Measurements from ENCODE around the gene OR10P1. TPM values are rescaled to one million over a fixed set of nuclear protein-coding genes. Genes with fewer than 3 reads are reported as not detected.

Gene OR10P1
- total and polyA plus RNA-seq, 3 donors from 2014 or later, result not detected

DNA sequence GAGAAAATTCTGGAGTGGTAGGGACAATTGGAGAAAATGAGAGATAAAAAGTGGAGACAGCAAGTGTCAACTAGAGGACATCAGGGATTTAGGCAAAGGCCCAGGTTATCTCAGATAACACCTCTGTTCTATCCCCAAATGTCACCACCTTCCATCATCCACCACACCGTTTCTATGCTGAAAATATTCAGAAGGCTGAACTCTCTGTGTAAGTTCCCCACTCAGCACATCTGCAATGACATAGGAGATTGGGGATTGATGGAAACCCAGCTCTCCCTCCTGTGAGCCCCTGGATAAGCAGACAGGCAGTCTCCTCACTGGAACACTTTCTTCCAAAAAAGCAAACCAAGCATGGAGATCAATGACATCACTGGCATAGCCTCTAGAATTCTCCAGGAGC lies 5.6 kb upstream of the OR10P1 start:
- intact Hi-C loops (cut with DNase I; ENCODE audit: low total_unique reads), result no loop called here
- Histone ChIP-seq H3K36me3 (ENCODE audit: low read depth, missing control alignments) (no peaks in the 10 kb centered on the region), H3K4me3 (no peak overlapping the region), H3K27me3 (no peaks in the 10 kb centered on the region), H3K27ac (no peak overlapping the region), H3K4me1 (no peaks in the 10 kb centered on the region), H3K9me3 (no peaks in the 10 kb centered on the region)
- WGBS, 2 donors, result 70 to 86% methylated on average over 1 of the region's 1 CpG
- TF ChIP-seq POLR2A (IDR thresholded peaks at IDR 0.05), result no peak
- TF ChIP-seq, protein P1, sequence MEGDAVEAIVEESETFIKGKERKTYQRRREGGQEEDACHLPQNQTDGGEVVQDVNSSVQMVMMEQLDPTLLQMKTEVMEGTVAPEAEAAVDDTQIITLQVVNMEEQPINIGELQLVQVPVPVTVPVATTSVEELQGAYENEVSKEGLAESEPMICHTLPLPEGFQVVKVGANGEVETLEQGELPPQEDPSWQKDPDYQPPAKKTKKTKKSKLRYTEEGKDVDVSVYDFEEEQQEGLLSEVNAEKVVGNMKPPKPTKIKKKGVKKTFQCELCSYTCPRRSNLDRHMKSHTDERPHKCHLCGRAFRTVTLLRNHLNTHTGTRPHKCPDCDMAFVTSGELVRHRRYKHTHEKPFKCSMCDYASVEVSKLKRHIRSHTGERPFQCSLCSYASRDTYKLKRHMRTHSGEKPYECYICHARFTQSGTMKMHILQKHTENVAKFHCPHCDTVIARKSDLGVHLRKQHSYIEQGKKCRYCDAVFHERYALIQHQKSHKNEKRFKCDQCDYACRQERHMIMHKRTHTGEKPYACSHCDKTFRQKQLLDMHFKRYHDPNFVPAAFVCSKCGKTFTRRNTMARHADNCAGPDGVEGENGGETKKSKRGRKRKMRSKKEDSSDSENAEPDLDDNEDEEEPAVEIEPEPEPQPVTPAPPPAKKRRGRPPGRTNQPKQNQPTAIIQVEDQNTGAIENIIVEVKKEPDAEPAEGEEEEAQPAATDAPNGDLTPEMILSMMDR (IDR thresholded peaks at IDR 0.05), result no peak
- DNase-seq, result no peak

DNA sequence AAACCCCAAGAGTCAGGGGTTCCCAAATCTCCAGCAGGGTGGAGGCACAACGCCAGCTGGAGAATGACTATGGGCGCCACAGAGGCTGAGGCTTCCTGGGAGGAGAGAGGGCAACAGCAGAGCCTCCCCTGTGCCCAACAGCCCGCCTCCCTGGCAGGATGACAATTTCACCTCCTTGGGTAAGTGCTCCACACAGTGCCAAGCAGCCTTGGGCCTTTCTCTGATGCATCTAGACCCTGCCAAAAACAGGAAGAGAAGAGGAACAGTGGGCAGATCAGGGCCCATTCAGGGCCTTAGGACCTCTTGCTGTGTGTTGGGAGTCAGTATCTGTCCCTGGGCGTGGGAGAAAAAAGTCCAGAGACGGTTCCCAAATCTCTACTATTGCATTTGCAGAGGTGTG lies 5.0 kb upstream of the OR10P1 start:
- no peak for TF ChIP-seq POLR2A (IDR thresholded peaks at IDR 0.05)
- TF ChIP-seq, protein P1 (IDR thresholded peaks at IDR 0.05), result no peak

GRCh38 chr12:55633151-55633550 lies 3.5 kb upstream of the OR10P1 start:
- no peaks in the 10 kb centered on the region for H3K9me3 ChIP-seq
- intact Hi-C loops (cut with DNase I; ENCODE audit: low total_unique reads), result no loop called here
- H3K4me1 ChIP-seq, result no peaks in the 10 kb centered on the region
- no peak for TF ChIP-seq POLR2A (IDR thresholded peaks at IDR 0.05)
- TF ChIP-seq, protein P1 (IDR thresholded peaks at IDR 0.05), result no peak
- H3K4me3 ChIP-seq, result no peak overlapping the region
- DNase-seq, result no peak
- no peaks in the 10 kb centered on the region for H3K36me3 ChIP-seq (ENCODE audit: low read depth, missing control alignments)
- H3K27me3 ChIP-seq, result no peaks in the 10 kb centered on the region
- no peak overlapping the region for H3K27ac ChIP-seq
- 84 to 86% methylated on average over 4 of the region's 4 CpGs for WGBS, 2 donors

More for the DNA sequence above, 5.0 kb upstream of the OR10P1 start:
- Histone ChIP-seq H3K27me3 (no peaks in the 10 kb centered on the region), H3K27ac (no peak overlapping the region), H3K9me3 (no peaks in the 10 kb centered on the region), H3K4me1 (no peaks in the 10 kb centered on the region), H3K4me3 (no peak overlapping the region), H3K36me3 (ENCODE audit: low read depth, missing control alignments) (no peaks in the 10 kb centered on the region)
- WGBS, 2 donors, result 88% methylated on average over 5 of the region's 5 CpGs
- DNase-seq, result no peak
- intact Hi-C loops (cut with DNase I; ENCODE audit: low total_unique reads), result no loop called here

DNA sequence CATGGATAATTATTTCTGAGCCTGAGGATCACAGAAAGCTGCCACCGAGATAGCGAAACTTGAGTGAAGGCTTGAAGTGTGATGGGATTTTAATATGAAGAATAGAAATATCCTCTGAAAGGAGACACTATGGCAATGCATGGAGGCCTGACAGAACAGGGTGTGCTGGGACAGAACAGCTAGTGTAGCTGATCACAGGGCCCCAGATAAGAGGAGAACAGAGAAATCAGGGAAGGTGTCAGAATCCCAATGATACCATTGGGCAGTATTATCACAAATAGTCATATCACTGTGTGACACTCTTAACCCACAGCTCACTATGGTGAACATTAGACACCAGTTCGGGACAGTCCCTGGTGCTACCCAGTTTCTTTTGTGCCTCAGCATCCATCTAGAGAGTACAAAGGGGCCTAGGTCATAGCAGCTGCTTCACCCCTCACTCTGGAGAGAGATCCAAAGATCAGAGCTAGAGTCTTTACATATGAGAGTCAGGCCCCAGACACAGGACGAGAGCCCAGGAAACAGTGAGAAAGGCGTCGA lies 506 bp upstream of the OR10P1 start:
- Histone ChIP-seq H3K4me1 (no peaks in the 10 kb centered on the region), H3K9me3 (no peaks in the 10 kb centered on the region), H3K36me3 (ENCODE audit: low read depth, missing control alignments) (no peaks in the 10 kb centered on the region), H3K4me3 (no peak overlapping the region), H3K27me3 (no peaks in the 10 kb centered on the region), H3K27ac (no peak overlapping the region)
- no peak for DNase-seq
- TF ChIP-seq, protein P1 (IDR thresholded peaks at IDR 0.05), result no peak
- no peak for TF ChIP-seq POLR2A (IDR thresholded peaks at IDR 0.05)
- WGBS, 2 donors, result 81% methylated on average over 6 of the region's 6 CpGs
- intact Hi-C loops (cut with DNase I; ENCODE audit: low total_unique reads), result no loop called here

- Histone ChIP-seq H3K4me3 (no peak overlapping the region), H3K36me3 (ENCODE audit: low read depth, missing control alignments) (no peaks in the 10 kb centered on the region), H3K9me3 (no peaks in the 10 kb centered on the region), H3K27me3 (no peaks in the 10 kb centered on the region), H3K4me1 (no peaks in the 10 kb centered on the region), H3K27ac (no peak overlapping the region)
- 94 to 96% methylated on average over 15 of the region's 15 CpGs for WGBS, 2 donors
- TF ChIP-seq, protein P1 (IDR thresholded peaks at IDR 0.05), result no peak
- TF ChIP-seq POLR2A (IDR thresholded peaks at IDR 0.05), result no peak
- no peak for DNase-seq
- intact Hi-C loops (cut with DNase I; ENCODE audit: low total_unique reads), result no loop called here
Observed at GRCh38 chr12:55637467-55637866, 775 bp downstream of the OR10P1 start.

All from testis (tissue), 3 donors.